A673 (cell line): ENCODE data around the gene DNAI2.

Experiments used
- EZH2 ChIP-seq: fragments of 200-600 bp; sonication (generic); IDR thresholded peaks from 2 replicates; pipeline ENCODE4 v1.6.1; 2017; ENCODE audit warnings: borderline replicate concordance, low read depth, mild to moderate bottlenecking, mixed read lengths, antibody characterized with exemption, low read length; ENCODE audit not compliant: poor library complexity, severe bottlenecking
- TF ChIP-seq, protein P1 (sequence below): fragments of 300-800, 200-600 bp; sonication (generic); conservative IDR thresholded peaks from 2 replicates; pipeline ENCODE4 v1.5.1; 2017; ENCODE audit warnings: low read depth, mild to moderate bottlenecking, antibody characterized with exemption, low read length, moderate library complexity, mixed read lengths

DNA sequence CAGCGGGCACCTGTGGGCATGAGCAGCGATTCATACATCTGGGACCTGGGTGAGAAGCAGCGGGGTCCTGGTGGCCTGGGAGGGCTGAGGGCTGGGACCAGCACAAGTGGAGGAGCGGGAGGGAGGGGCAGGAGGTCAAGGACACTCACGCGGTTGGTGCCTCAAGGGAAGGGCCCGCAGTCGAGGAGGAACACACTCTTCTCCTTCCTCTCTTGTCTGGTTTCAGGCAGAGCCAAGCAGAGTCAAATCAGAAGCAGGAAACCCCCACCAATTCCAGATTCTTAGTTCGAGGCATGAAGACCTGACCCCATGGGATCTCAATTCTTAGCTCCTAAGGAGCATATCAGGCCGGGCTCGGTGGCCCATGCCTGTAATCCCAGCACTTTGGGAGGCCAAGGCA lies 15.7 kb downstream of the DNAI2 start:
- TF ChIP-seq, protein P1, sequence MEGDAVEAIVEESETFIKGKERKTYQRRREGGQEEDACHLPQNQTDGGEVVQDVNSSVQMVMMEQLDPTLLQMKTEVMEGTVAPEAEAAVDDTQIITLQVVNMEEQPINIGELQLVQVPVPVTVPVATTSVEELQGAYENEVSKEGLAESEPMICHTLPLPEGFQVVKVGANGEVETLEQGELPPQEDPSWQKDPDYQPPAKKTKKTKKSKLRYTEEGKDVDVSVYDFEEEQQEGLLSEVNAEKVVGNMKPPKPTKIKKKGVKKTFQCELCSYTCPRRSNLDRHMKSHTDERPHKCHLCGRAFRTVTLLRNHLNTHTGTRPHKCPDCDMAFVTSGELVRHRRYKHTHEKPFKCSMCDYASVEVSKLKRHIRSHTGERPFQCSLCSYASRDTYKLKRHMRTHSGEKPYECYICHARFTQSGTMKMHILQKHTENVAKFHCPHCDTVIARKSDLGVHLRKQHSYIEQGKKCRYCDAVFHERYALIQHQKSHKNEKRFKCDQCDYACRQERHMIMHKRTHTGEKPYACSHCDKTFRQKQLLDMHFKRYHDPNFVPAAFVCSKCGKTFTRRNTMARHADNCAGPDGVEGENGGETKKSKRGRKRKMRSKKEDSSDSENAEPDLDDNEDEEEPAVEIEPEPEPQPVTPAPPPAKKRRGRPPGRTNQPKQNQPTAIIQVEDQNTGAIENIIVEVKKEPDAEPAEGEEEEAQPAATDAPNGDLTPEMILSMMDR: no peak
- TF ChIP-seq EZH2: no peak
